Measurements from ENCODE around the gene ASB2. TPM values are rescaled to one million over a fixed set of nuclear protein-coding genes. Genes with fewer than 3 reads are reported as not detected.

ASB2 gene
- total RNA-seq, 1 experiment from 2014 or later, result not detected

DNA sequence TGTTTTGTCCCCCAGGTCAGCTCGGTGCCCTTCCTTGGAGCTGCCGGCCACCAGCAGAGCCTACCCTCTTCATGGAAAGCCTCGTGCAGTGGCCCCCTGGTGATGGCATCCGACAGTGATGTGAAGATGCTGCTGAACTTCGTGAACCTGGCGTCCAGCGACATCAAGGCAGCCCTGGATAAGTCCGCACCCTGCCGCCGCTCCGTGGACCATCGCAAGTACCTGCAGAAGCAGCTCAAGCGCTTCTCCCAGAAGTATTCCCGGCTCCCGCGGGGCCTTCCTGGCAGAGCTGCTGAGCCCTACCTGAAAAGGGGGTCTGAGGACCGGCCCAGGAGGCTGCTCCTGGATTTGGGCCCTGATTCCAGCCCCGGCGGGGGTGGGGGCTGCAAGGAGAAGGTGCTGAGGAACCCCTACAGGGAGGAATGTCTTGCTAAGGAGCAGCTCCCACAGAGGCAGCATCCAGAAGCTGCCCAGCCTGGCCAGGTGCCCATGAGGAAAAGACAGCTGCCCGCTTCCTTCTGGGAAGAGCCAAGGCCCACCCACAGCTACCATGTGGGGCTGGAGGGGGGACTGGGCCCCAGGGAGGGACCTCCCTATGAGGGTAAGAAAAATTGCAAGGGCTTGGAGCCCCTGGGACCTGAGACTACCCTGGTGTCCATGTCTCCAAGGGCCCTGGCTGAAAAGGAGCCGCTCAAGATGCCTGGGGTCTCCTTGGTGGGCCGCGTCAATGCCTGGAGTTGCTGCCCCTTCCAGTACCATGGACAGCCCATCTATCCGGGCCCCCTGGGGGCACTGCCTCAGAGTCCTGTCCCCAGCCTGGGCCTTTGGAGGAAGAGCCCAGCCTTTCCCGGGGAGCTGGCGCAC is 48.0 kb downstream of the ASB2 start:
- no peak overlapping the region for H3K4me3 ChIP-seq (ENCODE audit: low read depth, low read length, poor library complexity, severe bottlenecking)
- POLR2A ChIA-PET (ENCODE audit: low non-redundant PET), result no interaction called here
- no peaks in the 10 kb centered on the region for H3K36me3 ChIP-seq (ENCODE audit: insufficient read depth, low read length, poor library complexity, severe bottlenecking)
- no TSS peak for BruUV-seq (replicated peaks)
- DNase-seq (ENCODE audit: low spot score), result no peak
- intact Hi-C loops (cut with micrococcal nuclease; ENCODE audit: unreplicated experiment), result no loop called here
- TF ChIP-seq CTCF (conservative IDR thresholded peaks at IDR 0.05; ENCODE audit: low read depth, low read length) (no peak), EZH2 (IDR thresholded peaks at IDR 0.05; ENCODE audit: borderline replicate concordance, low read depth, low read length, poor library complexity, severe bottlenecking) (no peak)
- no peaks in the 10 kb centered on the region for H3K27me3 ChIP-seq (replicated peaks; ENCODE audit: insufficient read depth, low read depth, low read length, poor library complexity)
- H3K4me1 ChIP-seq (ENCODE audit: insufficient read depth, low read length, poor library complexity, severe bottlenecking), result no peaks in the 10 kb centered on the region
- no peak overlapping the region for H3K27ac ChIP-seq (ENCODE audit: low read depth, low read length, poor library complexity, severe bottlenecking)
- CTCF ChIA-PET, result no interaction called here
- H3K9me3 ChIP-seq (ENCODE audit: low read depth, low read length, poor library complexity, severe bottlenecking), result no peaks in the 10 kb centered on the region

GRCh38 chr14:93927800-93928145 is 48.6 kb downstream of the ASB2 start:
- POLR2A ChIA-PET (ENCODE audit: low non-redundant PET), result no interaction called here
- H3K27me3 ChIP-seq (replicated peaks; ENCODE audit: insufficient read depth, low read depth, low read length, poor library complexity), result no peaks in the 10 kb centered on the region
- no peak overlapping the region for H3K27ac ChIP-seq (ENCODE audit: low read depth, low read length, poor library complexity, severe bottlenecking)
- no peaks in the 10 kb centered on the region for H3K9me3 ChIP-seq (ENCODE audit: low read depth, low read length, poor library complexity, severe bottlenecking)
- TF ChIP-seq CTCF (conservative IDR thresholded peaks at IDR 0.05; ENCODE audit: low read depth, low read length) (no peak), EZH2 (IDR thresholded peaks at IDR 0.05; ENCODE audit: borderline replicate concordance, low read depth, low read length, poor library complexity, severe bottlenecking) (no peak)
- H3K4me3 ChIP-seq (ENCODE audit: low read depth, low read length, poor library complexity, severe bottlenecking), result no peak overlapping the region
- H3K4me1 ChIP-seq (ENCODE audit: insufficient read depth, low read length, poor library complexity, severe bottlenecking), result no peaks in the 10 kb centered on the region
- CTCF ChIA-PET, result no interaction called here
- no TSS peak for BruUV-seq (replicated peaks)
- no peaks in the 10 kb centered on the region for H3K36me3 ChIP-seq (ENCODE audit: insufficient read depth, low read length, poor library complexity, severe bottlenecking)
- intact Hi-C loops (cut with micrococcal nuclease; ENCODE audit: unreplicated experiment), result no loop called here
- DNase-seq (ENCODE audit: low spot score), result no peak

- BruUV-seq (replicated peaks), result no TSS peak
- POLR2A ChIA-PET (ENCODE audit: low non-redundant PET), result no interaction called here
- H3K27ac ChIP-seq (ENCODE audit: low read depth, low read length, poor library complexity, severe bottlenecking), result no peak within 1 kb of the TSS
- CTCF ChIA-PET, result no interaction called here
- H3K27me3 ChIP-seq (replicated peaks; ENCODE audit: insufficient read depth, low read depth, low read length, poor library complexity), result no peaks in the 10 kb centered on the region
- H3K4me1 ChIP-seq (ENCODE audit: insufficient read depth, low read length, poor library complexity, severe bottlenecking), result no peaks in the 10 kb centered on the region
- TF ChIP-seq CTCF (conservative IDR thresholded peaks at IDR 0.05; ENCODE audit: low read depth, low read length), result no peak
- no peak for TF ChIP-seq EZH2 (IDR thresholded peaks at IDR 0.05; ENCODE audit: borderline replicate concordance, low read depth, low read length, poor library complexity, severe bottlenecking)
- no peak for DNase-seq (ENCODE audit: low spot score)
- no peaks in the 10 kb centered on the region for H3K36me3 ChIP-seq (ENCODE audit: insufficient read depth, low read length, poor library complexity, severe bottlenecking)
- intact Hi-C loops (cut with micrococcal nuclease; ENCODE audit: unreplicated experiment), result no loop called here
- H3K4me3 ChIP-seq (ENCODE audit: low read depth, low read length, poor library complexity, severe bottlenecking), result no peak within 1 kb of the TSS
- H3K9me3 ChIP-seq (ENCODE audit: low read depth, low read length, poor library complexity, severe bottlenecking), result no peaks in the 10 kb centered on the region
Measured at GRCh38 chr14:93926873-93927799, 49.2 kb downstream of the ASB2 start, which contains the start of gene FAM181A. Gene FAM181A, plus strand, starts transcription at chr14:93927344. Its CDS starts 942 bp downstream, at chr14:93928286.

All from A673 (cell line).